NCI-H2227 (cell line): ENCODE data around the gene KSR2.
A peak's percentile ranks its signal among the peaks of the same experiment; 100 is the strongest.
"Not testable (repeated sequence)": the region's sequence is repeated elsewhere in the genome, so short reads cannot be mapped to it uniquely, and the experiment has no call there.

Source experiments
- DNase-seq: peaks from one replicate; lab custom pipeline; 2025; ENCODE audit not compliant: unreplicated experiment; lab: John Stamatoyannopoulos, UW

KSR2 gene

GRCh38 chr12:117892441-117892840 is 76.3 kb downstream of the KSR2 start:
- no peak for DNase-seq

GRCh38 chr12:117891265-117891664 is 77.5 kb downstream of the KSR2 start:
- not testable (repeated sequence) for DNase-seq

GRCh38 chr12:117890644-117891043 is 78.1 kb downstream of the KSR2 start:
- DNase-seq = no peak

- no peak for DNase-seq
Measured at GRCh38 chr12:117890137-117890536, 78.7 kb downstream of the KSR2 start.

- no peak for DNase-seq
Measured at GRCh38 chr12:117889098-117889497, 79.7 kb downstream of the KSR2 start.

- no peak for DNase-seq
Measured at GRCh38 chr12:117885211-117885610, 83.6 kb downstream of the KSR2 start.

- DNase-seq = no peak
Measured at GRCh38 chr12:117884161-117884560, 84.6 kb downstream of the KSR2 start.

GRCh38 chr12:117882603-117883184 is 86.1 kb downstream of the KSR2 start:
- DNase-seq = no peak

GRCh38 chr12:117882181-117882580 is 86.6 kb downstream of the KSR2 start:
- DNase-seq = no peak

- no peak for DNase-seq
Measured at GRCh38 chr12:117881517-117881916, 87.3 kb downstream of the KSR2 start.

- DNase-seq = peak; percentile 54
Measured at GRCh38 chr12:117878605-117879004, 90.2 kb downstream of the KSR2 start.

GRCh38 chr12:117876436-117876816 is 92.4 kb downstream of the KSR2 start:
- DNase-seq = no peak

GRCh38 chr12:117875744-117876435 is 92.9 kb downstream of the KSR2 start:
- peak; percentile 92 for DNase-seq

- DNase-seq = peak; percentile 87
Measured at GRCh38 chr12:117874842-117875434, 93.9 kb downstream of the KSR2 start.

GRCh38 chr12:117874198-117874597 is 94.6 kb downstream of the KSR2 start:
- not testable (repeated sequence) for DNase-seq

- no peak for DNase-seq
Measured at GRCh38 chr12:117872546-117873169, 96.1 kb downstream of the KSR2 start.

- DNase-seq = no peak
Measured at GRCh38 chr12:117869551-117869950, 99.2 kb downstream of the KSR2 start.

GRCh38 chr12:117867348-117867747 is 101.4 kb downstream of the KSR2 start:
- no peak for DNase-seq

- DNase-seq = no peak
Measured at GRCh38 chr12:117865505-117865904, 103.3 kb downstream of the KSR2 start.

- no peak for DNase-seq
Measured at GRCh38 chr12:117863002-117863709, 105.6 kb downstream of the KSR2 start.

GRCh38 chr12:117861691-117862090 is 107.1 kb downstream of the KSR2 start:
- no peak for DNase-seq
